ENCODE measurements around the gene LIM2.

Gene LIM2

DNA sequence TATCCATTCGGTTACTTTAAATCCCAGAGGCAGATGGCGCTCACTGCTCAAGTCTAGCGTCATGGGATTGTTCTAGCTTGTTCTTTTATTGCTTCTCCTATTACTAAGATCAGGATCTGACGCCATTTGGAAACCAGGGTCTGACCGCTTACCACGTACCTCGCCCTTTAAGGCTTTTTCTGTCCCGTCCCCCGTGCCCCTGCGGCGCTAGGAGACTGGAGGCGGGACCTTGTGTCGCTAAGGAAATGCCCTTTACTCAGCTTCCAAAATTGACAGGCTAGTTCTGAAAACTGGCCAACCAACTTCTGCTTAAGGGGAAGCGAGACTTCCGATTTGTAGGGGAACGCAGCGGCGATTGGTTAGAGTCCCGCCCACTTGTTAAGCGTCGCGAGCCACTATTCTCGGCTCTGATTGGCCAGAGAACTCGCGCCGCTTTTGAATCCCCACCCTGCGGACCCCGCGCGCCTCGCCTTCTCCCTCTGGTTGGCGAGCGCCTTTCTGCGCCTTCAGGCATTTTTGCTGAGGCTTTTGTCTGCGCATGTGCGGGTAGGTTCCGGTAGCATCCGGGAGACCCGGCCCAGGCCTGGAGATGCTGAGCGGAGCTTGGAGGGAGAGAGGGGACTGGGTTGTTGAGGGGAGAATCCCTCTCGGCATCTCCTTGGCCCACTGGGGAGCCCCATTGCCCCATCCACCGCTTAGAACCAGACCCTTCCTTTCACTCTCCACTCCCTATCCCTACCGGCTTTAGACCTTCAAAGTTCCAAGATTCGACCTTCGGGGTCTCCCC, 6.5 kb upstream of the LIM2 start:
- DNase-seq, result peak; percentile 77

DNA sequence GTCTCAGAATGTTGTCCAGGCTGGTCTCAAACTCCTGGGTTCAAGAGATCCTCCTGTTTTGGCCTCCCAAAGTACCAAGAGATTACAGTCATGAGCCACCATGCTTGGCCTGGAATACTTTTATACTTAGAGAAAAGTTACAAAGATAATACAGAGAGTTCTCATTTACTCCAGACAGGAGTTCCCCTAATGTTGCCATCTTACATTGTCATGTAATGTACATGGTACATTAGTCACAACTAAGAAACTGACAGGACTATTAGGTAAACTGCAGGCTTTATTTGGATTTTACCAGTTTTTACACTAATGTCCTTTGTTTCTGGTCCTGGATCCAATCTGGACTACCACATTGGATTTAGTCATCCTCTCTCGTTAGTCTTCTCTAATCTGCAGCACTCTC, 4.9 kb upstream of the LIM2 start:
- no peak for DNase-seq

DNA sequence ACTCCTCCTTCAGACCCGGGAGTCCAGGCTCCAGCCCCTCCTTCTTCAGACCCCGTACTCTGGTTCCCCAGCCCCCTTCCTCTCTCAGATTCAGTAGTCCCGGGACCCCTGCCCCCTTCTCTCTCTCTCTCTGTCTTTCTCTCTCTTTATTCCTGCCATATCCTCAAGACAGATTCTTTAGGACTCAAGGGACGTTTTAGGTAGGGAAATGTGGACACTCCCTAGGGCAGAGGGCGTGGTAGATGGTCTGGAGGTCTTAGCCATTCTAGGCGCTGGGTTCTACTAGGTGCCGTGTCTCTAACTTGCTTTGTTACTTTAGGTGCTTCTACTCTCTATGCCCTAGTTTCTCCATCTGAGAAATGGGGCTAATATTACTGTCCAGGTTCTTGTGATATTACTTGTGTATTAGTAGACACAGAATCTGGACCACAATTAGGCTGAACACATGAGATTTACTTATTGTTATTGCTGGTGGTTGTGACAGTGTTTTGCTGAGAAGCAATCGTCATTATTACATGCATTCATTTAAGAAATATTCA, 3.4 kb upstream of the LIM2 start:
- no peak for DNase-seq

DNA sequence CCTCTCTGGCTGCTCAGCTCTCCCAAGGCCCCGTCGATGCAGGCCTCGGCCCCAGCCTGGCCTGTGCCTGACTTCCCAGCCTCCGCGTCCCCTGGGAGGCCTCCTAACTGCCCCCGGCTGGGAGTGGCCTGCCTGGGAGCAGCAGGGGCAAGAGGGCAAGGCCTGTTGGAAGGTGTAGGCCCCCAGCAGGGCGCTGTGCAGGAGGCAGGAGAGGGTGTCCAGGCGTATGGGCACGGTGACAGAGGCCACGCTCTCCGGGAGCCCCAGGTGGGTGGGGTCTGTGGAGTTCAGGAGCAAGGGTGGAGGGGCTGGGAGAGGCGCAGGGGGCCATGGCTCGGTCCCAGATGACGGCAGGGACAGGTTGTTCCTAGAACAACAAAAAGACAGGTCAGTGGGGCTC, 1.4 kb upstream of the LIM2 start:
- no peak for DNase-seq

DNA sequence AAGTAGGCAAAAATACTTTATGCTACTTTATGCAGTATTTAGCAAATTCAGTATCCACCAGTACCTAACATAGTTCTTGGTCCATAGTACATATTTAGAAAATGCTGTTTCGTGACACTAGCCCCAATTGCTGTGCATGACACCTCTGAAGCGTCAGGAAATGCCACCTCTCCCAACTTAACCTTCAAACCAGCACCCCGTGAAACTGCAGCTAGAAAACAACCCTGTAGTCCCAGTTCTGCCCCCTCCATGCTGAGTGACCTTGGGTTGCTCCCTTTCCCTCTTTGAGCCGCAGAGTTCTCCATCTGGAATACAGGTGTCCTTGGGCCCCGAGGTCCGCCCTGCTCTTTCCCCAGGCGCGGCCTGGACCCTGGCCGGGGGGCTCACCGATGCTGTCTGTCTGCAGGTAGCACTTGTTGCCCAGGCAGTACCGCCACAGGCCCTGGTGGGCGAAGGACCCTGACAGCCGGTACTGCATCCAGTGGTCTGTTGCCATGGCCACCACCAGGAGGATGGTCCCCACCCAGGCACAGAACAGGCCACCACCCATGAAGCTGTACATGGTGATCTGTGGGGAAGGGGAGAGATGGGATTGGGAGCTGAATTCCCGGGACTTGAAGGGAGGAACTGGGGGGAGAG, 773 bp downstream of the LIM2 start:
- DNase-seq, result no peak

DNA sequence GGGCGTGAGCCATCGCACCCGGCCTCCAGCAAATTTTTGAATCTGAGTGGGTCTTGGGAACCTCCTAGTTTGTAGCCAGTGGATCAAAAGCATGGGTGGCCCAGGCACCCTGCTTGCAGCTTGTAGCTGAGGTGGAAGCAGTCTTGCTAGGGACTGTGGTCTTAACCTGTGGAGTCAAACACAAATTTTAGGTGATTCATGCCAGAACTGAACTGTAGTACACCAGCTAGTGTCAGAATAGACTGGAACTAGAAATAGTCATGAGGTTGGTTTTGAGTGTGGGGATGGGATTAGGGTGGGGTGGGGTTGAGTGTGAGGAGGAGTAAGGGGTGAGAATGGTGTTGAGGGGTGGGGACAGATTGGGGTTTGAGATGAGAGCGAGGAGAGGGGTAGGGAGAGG, 5.8 kb downstream of the LIM2 start:
- no peak for DNase-seq

DNA sequence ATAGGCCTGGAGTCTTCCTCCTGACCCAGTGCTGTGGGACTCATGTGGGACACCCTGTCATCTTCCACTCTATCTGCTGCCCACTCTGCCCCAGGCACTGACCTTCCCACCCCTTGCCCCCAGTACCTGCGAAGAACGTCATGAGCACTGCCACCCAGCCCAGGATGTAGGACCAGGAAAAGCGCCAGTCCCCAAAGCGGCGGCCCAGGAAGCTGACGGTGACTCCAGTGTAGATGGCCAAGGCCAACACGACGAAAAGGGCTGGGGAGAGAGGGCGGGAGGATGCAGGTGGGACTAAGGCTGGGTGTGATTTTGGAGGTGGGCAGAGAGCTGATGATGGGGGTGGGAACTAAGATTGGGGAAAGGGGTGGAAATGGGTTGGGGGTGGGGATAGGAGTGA, 7.4 kb downstream of the LIM2 start:
- no peak for DNase-seq

DNA sequence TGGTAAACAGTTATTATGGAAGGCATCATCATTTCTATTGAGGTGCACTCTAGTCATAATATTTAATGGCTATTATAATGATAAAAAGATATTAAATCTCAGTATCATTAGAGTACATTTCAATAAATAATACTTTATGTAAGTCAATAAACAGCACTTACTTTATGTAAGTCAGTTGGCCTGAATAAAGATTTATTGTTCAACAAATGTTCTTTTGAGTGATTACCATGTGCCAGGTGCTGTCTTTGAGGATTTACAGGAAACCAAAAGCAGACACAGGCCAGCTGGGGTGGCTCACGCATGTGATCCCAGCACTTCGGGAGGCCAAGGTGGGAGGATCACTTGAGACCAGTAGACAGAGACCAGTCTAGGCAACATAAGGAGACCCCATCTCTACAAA, 10.4 kb downstream of the LIM2 start:
- no peak for DNase-seq

DNA sequence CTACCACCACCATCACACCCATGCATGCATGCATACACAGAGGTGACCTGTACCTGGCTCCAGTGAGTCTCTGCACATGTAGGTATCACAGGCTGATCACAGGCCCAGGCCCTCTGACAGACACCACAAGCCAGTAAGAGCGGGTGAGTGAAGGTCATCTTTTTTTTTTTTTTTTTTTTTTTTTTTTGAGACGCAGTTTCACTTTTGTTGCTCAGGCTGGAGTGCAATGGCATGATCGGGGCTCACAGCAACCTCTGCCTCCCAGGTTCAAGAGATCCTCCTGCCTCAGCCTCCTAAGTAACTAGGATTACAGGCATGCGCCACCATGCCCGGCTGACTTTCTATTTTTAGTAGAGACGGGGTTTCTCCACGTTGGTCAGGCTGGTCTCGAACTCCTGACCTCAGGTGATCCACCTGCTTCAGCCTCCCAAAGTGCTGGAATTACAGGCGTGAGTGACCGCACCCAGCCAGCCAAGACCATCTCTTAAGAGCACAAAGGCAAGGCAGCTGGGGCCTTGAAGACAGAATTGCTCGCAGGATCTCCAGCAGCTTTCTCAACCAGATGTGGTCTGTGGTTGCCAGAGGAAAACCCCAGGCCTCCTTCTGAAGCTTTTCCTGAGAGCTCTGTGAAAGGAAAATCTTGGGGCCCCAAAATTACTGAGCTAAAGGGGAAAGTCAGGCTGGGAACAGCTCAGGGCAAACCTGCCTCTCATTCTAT, 12.1 kb downstream of the LIM2 start:
- no peak for DNase-seq

DNA sequence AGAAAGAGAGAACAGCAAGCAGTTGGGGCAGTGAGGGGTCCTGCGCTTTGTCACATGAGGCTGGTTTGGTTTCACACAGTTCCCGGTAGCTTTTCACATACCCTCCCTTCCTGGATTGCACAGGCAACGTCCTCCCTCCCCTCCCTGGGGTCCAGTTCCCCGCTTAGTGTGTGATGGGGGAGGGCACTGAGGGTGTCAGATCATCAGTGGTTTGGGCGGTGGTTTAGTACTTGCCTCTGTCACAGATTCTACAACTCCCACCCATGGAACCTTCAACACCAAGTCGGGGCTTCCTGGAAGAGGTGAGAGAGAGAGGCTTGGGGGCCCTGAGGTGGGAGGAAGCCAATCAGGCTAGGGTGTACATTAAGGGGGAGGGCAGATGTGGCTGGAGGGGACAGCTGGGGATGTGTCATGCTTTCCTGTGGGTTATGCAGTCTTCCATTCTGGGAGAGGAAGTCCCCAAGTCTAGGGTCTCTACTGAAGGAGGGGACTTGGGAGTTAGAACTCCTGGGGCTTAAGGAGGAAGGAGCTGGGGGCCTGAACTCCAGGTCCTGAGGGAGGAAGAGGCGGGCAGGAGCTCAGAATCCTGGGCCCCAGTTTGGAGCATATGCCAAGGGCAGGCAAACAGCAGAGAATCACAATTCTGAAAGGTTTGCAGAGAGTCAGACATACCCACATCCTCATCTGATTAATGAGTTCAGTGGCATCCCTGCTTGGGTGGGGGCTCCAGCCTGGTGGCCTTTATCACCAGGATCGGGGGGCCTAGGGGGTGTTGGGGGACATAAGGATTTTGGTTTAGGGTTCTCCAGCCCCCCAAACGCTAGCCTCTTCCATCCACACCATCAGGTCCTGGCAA, 14.9 kb downstream of the LIM2 start, which contains the start of gene NKG7:
Gene NKG7, minus strand, starts transcription at position 6 of the 856 bp plus-strand sequence. CDS start 119 bp downstream, outside the sequence.
- DNase-seq, result peak; percentile 61

DNA sequence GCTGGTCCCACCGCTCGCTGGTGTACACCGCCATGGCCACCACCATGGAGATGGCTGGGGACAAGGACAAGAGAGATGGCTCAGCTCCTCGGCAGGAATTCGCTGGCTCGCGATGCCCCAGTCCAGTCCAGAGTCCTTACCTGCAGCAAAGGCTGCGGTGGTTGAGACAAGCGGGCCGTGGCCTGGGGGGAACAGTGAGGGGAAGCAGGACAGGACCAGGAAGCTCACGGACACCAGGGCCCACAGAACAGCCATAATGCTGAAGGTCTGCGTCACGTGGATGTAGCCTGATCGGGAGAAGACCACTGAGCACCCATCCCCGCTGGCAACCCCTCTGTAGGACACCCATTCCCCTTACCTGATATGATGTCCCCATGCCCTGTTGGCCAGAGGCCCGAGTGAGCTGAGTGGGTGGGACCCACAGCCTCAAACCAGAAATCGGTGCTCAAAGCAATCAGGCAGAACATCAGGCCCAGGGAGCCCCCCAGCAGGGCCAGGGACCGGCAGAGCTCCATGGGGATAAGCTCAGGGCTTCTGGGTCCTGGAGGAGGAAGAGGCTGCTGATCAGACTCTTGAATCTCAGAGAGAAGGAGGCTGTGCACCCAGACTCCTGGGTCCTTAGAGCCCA, 15.6 kb downstream of the LIM2 start:
- no peak for DNase-seq

DNA sequence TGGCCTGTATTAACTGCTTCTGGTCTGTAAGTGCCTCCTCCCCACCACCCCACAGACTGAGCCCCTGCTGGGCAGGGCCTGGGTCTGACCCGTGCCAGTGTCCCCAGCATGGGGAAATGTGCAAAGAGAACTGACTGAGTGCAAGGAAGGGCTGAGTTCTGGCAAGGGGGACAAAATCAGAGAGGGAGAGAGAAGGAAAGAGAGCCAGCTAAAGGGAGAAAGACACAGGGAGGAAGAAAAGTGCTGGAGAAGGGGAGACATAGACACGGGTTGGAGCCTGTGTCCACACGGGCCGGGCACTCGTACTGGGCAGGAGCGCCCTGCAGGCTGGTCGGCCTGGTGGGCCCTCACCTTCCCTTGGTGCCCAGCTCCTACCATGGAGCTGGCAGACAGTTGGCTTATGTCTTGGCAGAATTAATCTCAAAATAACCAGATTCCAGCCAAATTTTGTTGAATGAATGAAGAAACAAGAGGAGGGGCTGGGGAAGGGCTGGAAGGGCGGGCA, 16.5 kb downstream of the LIM2 start:
- no peak for DNase-seq

DNA sequence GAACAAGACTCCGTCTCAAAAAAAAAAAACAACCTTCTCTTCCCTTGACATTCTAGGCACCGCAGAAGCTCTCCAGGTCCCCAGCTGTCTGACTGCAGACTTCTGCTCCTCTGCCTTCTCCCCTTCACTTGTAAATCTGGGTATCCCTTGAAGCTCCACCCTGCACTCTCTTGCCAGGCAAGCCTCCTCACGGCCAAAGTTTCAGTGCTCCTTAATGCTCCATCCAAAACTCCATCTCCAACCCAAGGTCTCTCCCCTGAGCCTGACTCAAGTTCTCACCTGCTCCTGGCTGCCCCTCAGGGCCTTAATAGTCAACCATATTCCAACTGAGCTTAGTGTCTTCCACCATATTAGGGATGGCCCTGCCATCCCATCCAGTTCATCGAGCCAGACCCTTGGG, 17.5 kb downstream of the LIM2 start:
- DNase-seq, result no peak

DNA sequence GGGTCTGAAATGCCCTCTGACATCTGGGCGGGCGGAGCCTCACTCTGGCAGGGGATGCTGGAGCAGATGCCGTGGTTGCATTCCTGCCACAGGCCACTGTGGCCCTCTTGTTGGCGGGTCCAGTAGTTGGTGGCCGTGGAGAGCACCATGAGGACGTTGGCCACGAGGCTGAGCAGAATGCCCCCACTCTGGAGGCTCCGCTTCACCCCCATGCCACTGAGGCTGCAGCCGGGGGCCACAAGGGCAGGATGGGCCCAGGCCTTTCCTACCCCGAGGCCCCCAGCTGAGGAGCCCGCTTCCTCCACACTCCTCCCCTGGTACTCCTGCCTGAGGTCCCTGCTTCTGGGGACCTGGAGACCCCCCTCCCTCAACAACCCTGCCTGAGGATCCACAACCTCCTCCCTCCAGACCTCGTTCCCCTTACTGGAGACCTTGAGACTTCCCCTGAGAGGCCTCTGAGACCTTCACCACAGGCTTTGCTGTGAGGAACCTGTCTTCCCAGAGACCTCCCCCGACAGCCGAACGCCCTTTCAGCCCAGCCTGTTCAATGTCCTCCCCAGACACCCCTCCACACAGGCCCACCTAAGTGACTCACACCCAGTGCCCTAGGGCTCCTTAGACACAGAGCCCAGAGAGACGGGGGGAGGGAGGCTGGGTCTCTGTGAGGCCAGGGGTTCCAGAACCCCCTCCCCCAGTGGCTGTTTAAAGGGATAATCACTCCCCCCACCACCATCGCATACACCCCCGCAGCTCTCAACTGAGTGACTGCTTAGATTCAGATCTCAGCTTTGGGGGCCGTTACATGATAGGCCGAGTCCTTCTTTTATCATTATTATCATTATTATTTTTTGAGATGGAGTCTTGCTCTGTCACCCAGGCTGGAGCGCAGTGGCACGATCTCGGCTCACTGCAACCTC, 19.1 kb downstream of the LIM2 start, which contains the start of gene CLDND2:
Gene CLDND2, minus strand, starts transcription at position 638 of the 917 bp plus-strand sequence. Its CDS starts 426 bp downstream, at position 212.
- peak; percentile 33 for DNase-seq

DNA sequence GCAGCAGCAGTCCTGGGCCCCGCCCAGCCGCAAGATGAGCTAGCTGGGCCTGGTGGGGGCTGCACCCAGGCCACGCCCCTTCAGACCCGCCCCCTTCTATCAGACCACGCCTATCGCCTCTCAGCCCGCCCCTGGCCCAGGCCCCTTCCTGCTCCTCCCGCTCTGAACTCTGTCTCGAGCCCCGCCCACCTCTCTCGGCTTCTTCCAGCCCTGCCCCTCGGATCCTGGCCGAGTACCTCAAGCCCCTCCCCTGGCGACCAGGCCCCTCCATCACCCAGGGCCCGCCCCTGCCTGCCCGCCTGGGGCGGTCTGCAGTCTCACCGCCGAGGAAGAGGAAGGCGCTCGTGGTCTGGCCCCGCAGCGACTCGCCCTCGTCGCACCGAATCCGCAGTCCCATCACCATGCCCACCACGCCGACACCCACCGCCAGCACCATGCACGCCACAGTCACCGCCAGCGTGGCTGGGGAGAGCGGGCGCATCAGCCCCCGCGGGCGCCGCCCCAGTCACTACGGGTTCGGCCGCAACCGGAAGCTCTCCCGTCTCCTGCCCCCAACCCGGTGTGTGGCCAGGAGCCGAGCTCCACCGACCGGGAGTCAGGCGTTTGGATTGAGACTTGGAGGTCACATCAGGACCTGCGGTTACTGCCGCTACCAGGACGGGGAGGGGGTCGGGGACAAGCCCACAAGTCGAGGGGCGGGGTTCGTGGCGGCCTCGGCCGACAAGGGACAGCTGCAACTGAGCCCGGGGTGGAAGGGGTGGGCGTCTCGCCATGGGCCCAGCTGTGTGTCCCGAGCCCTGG, 20.0 kb downstream of the LIM2 start:
- DNase-seq, result peak; percentile 97

DNA sequence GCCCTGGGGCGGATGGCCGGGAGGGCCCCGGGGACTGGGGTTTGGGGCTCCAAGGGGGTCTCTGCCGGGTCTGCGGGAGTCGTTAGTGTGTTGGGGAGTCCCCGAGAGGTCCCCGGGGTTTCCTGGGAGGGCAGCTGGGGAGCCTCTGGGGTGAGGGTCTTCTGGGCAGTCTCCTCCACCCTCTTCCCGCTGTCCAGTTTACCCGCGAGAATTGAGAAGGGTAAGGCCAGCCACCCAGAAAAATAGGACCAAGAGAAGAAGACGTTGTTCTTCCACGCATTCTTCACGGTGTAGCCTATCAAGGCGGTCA, 20.6 kb downstream of the LIM2 start:
- DNase-seq, result no peak

DNA sequence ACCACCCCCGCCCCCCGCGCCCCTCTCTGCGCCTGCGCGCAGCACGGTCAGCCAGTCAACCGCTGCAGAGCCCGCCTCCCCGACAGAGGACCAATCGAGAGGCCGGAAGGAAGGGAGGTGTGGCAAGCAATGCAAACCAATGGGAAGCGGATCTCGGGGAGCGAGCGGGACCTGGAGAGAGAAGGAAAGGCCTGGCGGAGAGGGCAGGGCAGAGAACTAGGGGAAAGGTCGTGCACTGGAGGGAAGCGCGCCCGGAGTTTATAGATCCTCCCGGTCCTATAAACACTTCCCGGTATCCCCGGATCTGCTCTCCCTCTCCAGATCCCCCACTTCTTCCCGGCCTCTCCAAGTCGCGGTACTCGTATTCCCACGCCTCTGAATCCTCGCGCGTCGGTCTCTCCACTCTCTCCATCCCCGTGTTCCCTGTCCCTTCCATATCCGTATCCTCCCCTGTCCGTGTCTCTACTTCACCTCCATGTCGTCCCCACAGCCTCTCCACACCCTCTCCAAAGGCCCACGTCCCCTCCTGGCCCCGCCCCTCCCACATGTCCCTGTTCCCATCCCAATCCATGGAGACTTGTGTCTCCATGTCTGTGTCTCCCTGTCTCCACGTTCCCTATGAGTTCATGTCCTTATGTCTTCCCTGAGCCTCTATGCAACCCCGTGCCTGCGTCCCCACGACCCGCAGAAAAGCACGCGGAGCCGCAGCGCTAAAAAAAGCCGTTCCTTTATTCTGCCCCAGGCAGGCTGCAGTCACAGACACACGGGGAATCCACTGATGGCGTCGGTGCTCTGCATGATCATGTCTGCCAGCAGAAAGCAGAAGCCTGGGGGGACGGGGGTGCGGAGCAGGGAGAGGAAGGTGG, 21.2 kb downstream of the LIM2 start:
- DNase-seq, result peak; percentile 87

DNA sequence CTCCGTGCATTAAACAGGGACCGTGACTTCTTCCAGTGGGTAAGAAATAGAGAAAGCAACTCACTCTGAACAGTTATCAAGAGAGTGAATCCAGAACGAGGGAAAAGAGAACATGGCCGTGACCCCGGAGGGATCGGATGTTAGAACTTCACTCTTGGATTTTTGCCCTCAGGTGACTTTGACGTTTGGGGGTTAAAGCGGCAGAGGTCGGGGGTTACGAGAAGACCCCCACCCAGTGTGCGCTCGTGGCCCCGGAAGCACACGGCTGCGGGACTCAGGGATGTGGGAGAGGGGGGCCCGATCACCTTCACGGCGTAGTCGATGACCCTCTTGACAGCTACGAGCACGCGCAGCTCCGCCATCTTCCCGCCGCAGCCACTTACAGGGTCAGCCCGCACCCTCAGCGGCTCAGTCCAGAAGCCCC, 21.8 kb downstream of the LIM2 start, which contains the start of gene ETFB:
Gene ETFB, minus strand, starts transcription at position 424 of the 424 bp plus-strand sequence. Its CDS starts 62 bp downstream, at position 362.
- no peak for DNase-seq

Measured in activated T-cell treated with anti-CD3 and anti-CD28 coated beads, Interleukin-2, amount 50 U/mL, for 1 hour (primary cell).